ENCODE data around the gene ERLEC1. TPM values are rescaled to one million over a fixed set of nuclear protein-coding genes. Genes with fewer than 3 reads are reported as not detected.
"Not testable (repeated sequence)": the region's sequence is repeated elsewhere in the genome, so short reads cannot be mapped to it uniquely, and the experiment has no call there.

Gene ERLEC1, protein sequence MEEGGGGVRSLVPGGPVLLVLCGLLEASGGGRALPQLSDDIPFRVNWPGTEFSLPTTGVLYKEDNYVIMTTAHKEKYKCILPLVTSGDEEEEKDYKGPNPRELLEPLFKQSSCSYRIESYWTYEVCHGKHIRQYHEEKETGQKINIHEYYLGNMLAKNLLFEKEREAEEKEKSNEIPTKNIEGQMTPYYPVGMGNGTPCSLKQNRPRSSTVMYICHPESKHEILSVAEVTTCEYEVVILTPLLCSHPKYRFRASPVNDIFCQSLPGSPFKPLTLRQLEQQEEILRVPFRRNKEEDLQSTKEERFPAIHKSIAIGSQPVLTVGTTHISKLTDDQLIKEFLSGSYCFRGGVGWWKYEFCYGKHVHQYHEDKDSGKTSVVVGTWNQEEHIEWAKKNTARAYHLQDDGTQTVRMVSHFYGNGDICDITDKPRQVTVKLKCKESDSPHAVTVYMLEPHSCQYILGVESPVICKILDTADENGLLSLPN
- 10 to 100 TPM; 43.2 to 94.3 (median 46.0) TPM for polyA plus RNA-seq

DNA sequence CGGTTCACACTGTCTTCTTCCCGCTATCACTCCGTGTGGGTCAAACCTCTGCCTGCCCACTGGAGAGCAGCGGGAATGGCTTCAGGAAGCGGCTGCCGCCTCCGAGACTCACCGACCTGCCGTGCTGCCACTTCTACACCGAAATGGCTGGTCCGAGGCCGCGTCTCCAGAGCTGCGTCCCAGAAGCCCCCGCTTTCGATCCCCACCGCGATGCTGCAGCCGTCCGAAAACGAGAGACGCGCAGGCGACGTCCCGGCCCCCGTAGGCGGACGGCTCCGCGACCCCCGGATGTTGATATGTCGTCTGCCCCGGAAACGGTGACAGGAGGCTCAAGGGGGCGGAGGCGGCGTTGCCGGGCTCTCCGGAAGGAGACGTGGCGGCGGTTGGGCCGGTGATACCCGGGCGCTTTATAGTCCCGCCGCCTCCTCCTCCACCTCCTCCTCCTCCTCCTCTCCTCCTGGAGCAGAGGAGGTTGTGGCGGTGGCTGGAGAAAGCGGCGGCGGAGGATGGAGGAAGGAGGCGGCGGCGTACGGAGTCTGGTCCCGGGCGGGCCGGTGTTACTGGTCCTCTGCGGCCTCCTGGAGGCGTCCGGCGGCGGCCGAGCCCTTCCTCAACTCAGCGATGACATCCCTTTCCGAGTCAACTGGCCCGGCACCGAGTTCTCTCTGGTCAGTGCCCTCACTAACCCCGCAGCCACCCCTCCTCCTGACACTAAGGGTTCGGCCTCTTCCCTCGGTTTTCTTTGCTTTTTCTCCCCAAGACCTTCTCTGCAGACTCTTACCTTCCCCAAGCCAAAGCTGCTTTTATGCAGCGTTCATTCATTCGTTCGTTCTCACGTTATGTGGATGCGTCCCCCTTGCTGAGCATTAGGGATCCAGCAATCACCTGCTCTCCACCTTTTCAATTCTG, at the start of gene ERLEC1, which contains the start of gene ASB3:
TSS of gene ERLEC1 (plus strand) at position 340 of the 909 bp plus-strand sequence. CDS start at position 507, 167 bp downstream.
TSS of gene ASB3 (minus strand) at position 249 of the 909 bp plus-strand sequence. CDS start 21,381 bp downstream, outside the sequence.
- H3K9me3 Mint-ChIP-seq = no peaks in the 10 kb centered on the region
- peaks cover 0 to 3% (median 0%) of the 10 kb centered on the region in 3 donors for H3K36me3 Mint-ChIP-seq
- H3K4me3 Mint-ChIP-seq = peak within 1 kb of the TSS; percentile 94 to 100 (median 97)
- DNase-seq = peak; percentile 91 to 94 (median 92)
- peaks cover 9 to 17% (median 13%) of the 10 kb centered on the region in 3 donors for H3K27me3 Mint-ChIP-seq (ENCODE audit: low read depth in 3 of 3)
- peaks cover 50 to 80% of the 10 kb centered on the region in 2 donors for H3K4me1 Mint-ChIP-seq
- H3K27ac Mint-ChIP-seq = peak within 1 kb of the TSS; percentile 96 to 99 (median 98)

DNA sequence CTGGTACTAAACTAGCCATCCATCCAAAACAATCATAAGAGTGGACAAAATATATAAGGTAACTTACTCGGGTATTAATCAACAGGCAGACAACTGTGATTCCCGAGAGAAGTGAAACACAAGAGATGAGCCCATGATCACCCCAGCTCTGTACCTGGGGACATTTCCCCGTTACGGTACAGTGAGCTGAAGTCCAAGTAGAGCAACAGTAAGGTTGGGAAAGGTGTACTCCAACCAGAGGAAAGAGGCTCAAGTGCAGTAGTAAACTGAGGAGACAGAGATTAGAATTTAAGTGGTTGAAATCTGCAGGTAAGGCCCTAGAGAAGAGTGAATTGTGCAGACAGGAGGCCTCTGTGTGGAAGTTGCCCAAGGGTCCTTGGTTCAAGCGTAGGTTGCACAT, 49.8 kb upstream of the ERLEC1 start:
- peaks cover 6 to 15% of the 10 kb centered on the region in 2 donors for H3K4me1 Mint-ChIP-seq
- no peak overlapping the region for H3K27ac Mint-ChIP-seq
- peaks cover 7 to 12% (median 12%) of the 10 kb centered on the region in 3 donors for H3K36me3 Mint-ChIP-seq
- peaks cover 0 to 2% (median 2%) of the 10 kb centered on the region in 3 donors for H3K27me3 Mint-ChIP-seq (ENCODE audit: low read depth in 3 of 3)
- H3K4me3 Mint-ChIP-seq = no peak overlapping the region
- no peaks in the 10 kb centered on the region for H3K9me3 Mint-ChIP-seq
- no peak for DNase-seq

DNA sequence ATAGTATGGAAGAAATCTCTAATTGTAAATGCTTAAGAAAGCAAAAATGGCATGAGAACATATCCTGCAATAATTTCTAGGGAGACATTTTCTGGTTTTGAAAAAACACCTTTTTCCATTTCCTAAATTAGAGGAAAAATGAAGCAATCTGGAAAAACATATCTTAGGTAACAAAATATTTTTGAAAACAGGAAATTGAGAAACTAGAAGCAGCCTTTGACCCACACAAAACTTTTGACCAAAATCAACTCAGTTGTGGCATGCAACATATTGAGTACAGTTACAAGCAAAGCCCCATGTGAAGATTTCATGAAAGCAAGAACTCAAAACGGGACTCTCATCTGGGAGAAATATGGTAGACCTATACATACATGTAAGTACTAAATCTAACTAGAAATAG, 47.8 kb upstream of the ERLEC1 start:
- H3K4me1 Mint-ChIP-seq = peaks cover 6 to 13% of the 10 kb centered on the region in 2 donors
- DNase-seq = no peak
- H3K36me3 Mint-ChIP-seq = peaks cover 6 to 17% (median 16%) of the 10 kb centered on the region in 3 donors
- H3K27me3 Mint-ChIP-seq (ENCODE audit: low read depth in 3 of 3) = peaks cover 0 to 2% (median 0%) of the 10 kb centered on the region in 3 donors
- no peaks in the 10 kb centered on the region for H3K9me3 Mint-ChIP-seq
- no peak overlapping the region for H3K27ac Mint-ChIP-seq
- no peak overlapping the region for H3K4me3 Mint-ChIP-seq

DNA sequence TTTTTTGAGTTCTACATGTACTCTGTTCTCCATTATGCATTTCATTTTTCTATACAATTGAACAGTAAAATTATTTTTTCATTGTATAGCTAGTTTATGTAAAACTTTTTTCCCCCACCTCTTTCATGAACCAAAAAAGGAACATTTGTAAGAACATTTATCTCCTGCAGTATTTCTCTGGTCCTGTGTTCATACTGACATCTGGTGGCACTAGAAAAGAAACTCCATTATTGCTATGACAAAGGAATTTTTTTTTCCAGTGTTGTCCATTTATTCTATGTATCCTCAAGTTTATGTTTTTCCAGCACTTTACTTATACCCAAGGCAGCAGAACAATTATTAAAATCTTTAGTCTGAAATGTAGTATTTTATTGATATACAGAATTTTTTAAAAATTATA, 46.7 kb upstream of the ERLEC1 start:
- Mint-ChIP-seq H3K9me3 (no peaks in the 10 kb centered on the region), H3K27ac (no peak overlapping the region), H3K36me3 (peaks cover 0 to 12% (median 12%) of the 10 kb centered on the region in 3 donors), H3K27me3 (ENCODE audit: low read depth in 3 of 3) (no peaks in the 10 kb centered on the region), H3K4me1 (peaks cover 6 to 8% of the 10 kb centered on the region in 2 donors), H3K4me3 (no peak overlapping the region)
- no peak for DNase-seq

DNA sequence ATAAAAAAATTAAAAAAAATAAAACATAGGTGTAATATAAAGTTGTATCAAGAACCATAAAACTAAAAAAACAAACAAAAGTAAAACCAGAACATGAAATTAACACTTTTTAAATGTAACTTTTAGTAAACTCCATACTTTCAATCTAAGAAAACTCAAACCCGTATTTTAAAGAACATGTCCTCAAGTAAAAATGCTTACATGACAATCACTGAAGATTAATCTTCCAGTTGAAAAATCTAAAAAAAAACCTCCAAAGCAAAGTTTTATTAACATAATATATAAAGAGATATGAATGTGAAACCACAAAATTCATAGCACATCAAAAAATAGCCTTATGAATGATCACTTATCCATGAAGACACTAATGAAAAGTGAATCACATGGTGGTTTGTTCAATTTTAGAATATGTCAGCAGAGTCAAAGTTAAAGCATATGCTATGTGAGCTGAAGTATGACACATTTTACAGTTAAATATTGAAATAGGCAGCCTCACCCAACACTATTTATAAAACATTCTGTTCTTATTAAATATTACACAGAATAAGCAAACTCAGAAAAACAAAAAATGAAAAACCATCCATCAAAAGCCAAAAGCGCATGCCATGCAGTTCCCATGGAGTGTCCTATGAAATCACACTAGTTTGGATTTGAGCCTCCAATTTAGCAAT, 42.3 kb upstream of the ERLEC1 start:
- DNase-seq = no peak
- H3K27me3 Mint-ChIP-seq (ENCODE audit: low read depth in 3 of 3) = no peaks in the 10 kb centered on the region
- H3K36me3 Mint-ChIP-seq = peaks cover 11 to 19% (median 15%) of the 10 kb centered on the region in 3 donors
- no peaks in the 10 kb centered on the region for H3K9me3 Mint-ChIP-seq
- H3K4me1 Mint-ChIP-seq = peaks cover 0 to 2% of the 10 kb centered on the region in 2 donors
- no peak overlapping the region for H3K27ac Mint-ChIP-seq
- no peak overlapping the region for H3K4me3 Mint-ChIP-seq

DNA sequence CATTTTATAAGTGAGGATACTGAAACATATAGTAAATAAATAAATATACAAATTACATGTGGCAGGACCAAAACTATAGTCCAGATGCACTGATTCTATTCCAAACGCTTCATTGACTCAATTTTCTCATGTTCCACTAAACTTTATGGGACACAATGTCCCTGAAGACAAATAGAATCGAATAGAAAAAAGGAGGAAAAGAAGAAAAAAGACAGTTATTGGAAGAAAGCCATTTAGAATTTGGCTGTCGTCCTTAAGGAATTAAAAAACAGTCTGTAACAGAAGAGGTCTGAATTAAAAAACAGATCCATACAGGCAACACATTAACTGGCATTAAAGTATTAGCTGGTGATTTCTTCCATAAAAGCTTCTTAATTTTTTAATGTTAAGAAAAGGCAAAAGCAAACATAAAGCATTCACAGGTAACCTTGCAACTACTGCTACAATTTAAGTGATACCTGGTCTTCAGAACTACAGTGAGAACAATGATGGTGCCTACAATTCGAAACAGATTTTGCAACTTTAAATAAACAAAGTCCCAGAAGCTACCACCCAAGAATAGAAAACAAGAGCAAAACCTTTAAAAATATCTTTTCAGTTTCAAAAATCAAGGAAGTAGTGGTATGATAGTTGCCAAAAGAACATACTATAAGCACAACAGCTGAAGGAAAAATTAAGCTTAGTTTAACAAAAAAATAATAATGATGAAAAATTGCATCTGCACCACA, 36.6 kb upstream of the ERLEC1 start:
- no peak overlapping the region for H3K27ac Mint-ChIP-seq
- no peaks in the 10 kb centered on the region for H3K9me3 Mint-ChIP-seq
- peaks cover 13 to 21% (median 14%) of the 10 kb centered on the region in 3 donors for H3K36me3 Mint-ChIP-seq
- no peak for DNase-seq
- no peak overlapping the region for H3K4me3 Mint-ChIP-seq
- no peaks in the 10 kb centered on the region for H3K4me1 Mint-ChIP-seq
- H3K27me3 Mint-ChIP-seq (ENCODE audit: low read depth in 3 of 3) = no peaks in the 10 kb centered on the region

DNA sequence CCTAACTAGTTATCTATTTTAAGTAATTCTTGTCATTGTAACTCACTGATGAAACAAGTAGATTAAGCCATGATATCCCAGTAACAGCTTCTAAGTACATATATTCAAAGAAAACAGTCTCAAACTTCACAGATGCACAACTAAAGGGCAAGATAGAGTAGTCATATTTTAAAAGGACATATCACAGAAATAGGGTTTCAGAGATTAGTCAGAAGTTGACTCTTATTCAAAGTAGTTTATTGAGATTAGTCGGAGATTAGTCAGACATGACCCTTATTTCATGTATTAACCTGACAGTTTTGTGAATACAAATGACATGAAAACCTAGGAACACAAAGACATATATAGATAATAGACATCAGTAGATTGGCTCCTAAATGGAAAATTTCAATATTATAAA, 35.1 kb upstream of the ERLEC1 start:
- Mint-ChIP-seq H3K27me3 (ENCODE audit: low read depth in 3 of 3) (no peaks in the 10 kb centered on the region), H3K36me3 (peaks cover 15 to 27% (median 20%) of the 10 kb centered on the region in 3 donors), H3K9me3 (no peaks in the 10 kb centered on the region), H3K4me3 (no peak overlapping the region), H3K4me1 (no peaks in the 10 kb centered on the region), H3K27ac (no peak overlapping the region)
- DNase-seq = no peak

DNA sequence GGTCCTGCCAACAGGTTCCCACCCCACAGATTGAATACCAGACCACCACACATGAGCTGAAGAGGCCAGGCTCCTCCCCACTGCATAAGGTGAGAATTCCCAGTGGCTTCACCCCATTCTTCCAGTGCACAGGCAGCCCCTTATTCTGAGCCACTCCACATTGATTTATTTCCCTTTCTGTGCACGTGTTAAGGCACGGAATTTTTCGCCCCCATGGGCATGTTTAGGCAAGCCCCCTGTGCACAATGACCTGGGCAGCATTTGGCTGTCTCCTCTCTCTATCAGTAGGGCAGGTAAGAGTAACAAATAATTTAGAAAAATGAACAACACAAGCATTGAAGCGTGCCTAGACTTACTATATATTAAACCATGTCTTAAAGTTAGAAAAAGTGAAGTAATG, 34.5 kb upstream of the ERLEC1 start:
- Mint-ChIP-seq H3K27ac (peak overlapping the region in 1 of 6 donors; percentile 32), H3K27me3 (ENCODE audit: low read depth in 3 of 3) (no peaks in the 10 kb centered on the region)

DNA sequence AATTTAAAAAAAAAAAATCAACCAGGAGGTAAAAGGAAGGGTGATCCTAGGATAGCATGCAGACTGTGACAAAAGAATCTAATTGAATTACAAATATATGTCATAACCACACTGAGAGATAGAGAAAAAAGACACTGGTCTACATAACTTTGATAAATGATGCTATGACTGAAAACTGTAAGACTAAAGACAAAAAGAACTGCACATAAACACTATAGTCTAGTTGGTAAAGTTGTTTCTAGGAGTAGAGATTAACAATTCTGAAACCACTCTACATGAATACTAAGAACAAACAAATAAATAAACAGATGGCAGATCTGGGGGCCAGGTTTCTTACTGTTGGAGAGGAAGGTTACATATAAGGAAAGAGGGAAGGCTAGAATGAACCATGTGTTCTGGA, 33.8 kb upstream of the ERLEC1 start:
- H3K4me1 Mint-ChIP-seq = no peaks in the 10 kb centered on the region
- H3K27ac Mint-ChIP-seq = no peak overlapping the region
- H3K4me3 Mint-ChIP-seq = no peak overlapping the region
- DNase-seq = no peak
- H3K9me3 Mint-ChIP-seq = no peaks in the 10 kb centered on the region
- H3K36me3 Mint-ChIP-seq = peaks cover 15 to 22% (median 17%) of the 10 kb centered on the region in 3 donors
- H3K27me3 Mint-ChIP-seq (ENCODE audit: low read depth in 3 of 3) = no peaks in the 10 kb centered on the region

More for the DNA sequence above, 34.5 kb upstream of the ERLEC1 start:
- no peaks in the 10 kb centered on the region for H3K4me1 Mint-ChIP-seq
- peaks cover 18 to 27% (median 19%) of the 10 kb centered on the region in 3 donors for H3K36me3 Mint-ChIP-seq
- no peaks in the 10 kb centered on the region for H3K9me3 Mint-ChIP-seq
- DNase-seq = no peak
- H3K4me3 Mint-ChIP-seq = no peak overlapping the region

DNA sequence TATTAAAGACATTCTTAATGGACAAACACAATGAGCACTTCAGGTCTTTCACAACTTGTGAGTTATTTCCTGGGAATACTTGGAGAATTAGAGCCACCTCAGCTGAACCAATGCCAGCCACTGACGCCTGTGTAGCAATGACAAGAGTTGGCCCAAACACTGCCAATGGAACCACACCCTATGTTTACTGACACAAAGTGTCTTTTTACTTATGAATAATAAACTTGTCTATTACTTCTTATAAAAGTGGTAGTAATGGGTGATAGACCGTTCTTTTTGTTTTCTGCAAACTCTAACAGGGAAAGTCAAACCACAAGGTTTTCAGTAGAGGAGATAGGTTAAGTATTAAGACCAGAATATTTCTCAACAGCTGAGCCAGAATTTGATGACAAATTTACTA, 31.7 kb upstream of the ERLEC1 start:
- DNase-seq = no peak
- Mint-ChIP-seq H3K27ac (no peak overlapping the region), H3K36me3 (peaks cover 8 to 17% (median 13%) of the 10 kb centered on the region in 3 donors), H3K4me1 (no peaks in the 10 kb centered on the region), H3K9me3 (no peaks in the 10 kb centered on the region), H3K27me3 (ENCODE audit: low read depth in 3 of 3) (no peaks in the 10 kb centered on the region), H3K4me3 (no peak overlapping the region)

DNA sequence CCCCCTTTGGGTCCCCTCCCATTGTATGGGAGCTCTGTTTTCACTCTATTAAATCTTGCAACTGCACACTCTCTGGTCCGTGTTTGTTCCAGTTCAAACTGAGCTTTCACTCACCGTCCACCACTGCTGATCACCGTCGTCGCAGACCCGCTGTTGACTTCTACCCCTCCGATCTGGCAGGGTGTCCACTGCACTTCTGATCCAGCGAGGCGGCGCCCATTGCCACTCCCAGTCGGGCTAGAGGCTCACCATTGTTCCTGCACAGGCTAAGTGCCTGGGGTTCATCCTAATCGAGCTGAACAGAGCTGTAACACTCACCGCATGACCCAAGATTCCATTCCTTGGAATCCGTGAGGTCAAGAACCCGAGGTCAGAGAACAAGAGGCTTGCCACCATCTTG, 30.2 kb upstream of the ERLEC1 start:
- Mint-ChIP-seq H3K27me3 (ENCODE audit: low read depth in 3 of 3) (no peaks in the 10 kb centered on the region), H3K4me3 (no peak overlapping the region), H3K36me3 (peaks cover 8 to 18% (median 15%) of the 10 kb centered on the region in 3 donors), H3K4me1 (no peaks in the 10 kb centered on the region), H3K9me3 (no peaks in the 10 kb centered on the region), H3K27ac (no peak overlapping the region)
- DNase-seq = no peak

DNA sequence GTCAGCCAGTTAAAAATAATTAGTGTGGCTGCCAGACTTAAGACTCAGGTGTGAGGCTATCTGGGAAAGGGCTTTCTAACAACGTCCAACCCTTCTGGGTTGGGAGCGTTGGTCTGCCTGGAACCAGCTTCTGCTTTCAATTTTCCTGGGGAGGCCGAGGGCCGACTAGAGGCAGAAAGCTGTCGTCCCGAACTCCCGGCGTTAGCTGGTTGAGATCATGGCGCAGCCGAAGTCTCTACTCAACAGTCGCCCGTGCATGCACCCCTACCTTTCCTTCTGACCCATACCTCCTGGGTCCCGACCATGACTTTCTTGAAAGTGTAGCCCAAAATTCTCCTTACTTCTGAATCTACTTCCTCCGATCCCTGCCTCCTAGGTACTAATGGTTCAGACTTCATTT, 29.6 kb upstream of the ERLEC1 start:
- not testable (repeated sequence) for H3K27ac Mint-ChIP-seq; H3K27me3 Mint-ChIP-seq (ENCODE audit: low read depth in 3 of 3); H3K4me1 Mint-ChIP-seq; DNase-seq; H3K4me3 Mint-ChIP-seq; H3K9me3 Mint-ChIP-seq
- peaks cover 8 to 22% (median 15%) of the 10 kb centered on the region in 3 donors for H3K36me3 Mint-ChIP-seq

Data from immature natural killer cell (primary cell).